Iris pigment epithelial cell (primary cell): ENCODE data around the gene RNPEPL1.

Source experiments
- DNase-seq: peaks from one replicate; pipeline ENCODE4 v3.0.0-alpha.2; 2011; ENCODE audit warnings: low read depth

Gene RNPEPL1

GRCh38 chr2:240626531-240627300 lies 58.4 kb downstream of the RNPEPL1 start:
- DNase-seq: no peak

- DNase-seq: no peak
Observed at GRCh38 chr2:240627736-240628506, 59.6 kb downstream of the RNPEPL1 start.

GRCh38 chr2:240628507-240628807 lies 60.2 kb downstream of the RNPEPL1 start:
- DNase-seq: no peak

- DNase-seq: no peak
Observed at GRCh38 chr2:240628808-240629618, 60.7 kb downstream of the RNPEPL1 start.

- DNase-seq: no peak
Observed at GRCh38 chr2:240629619-240629967, 61.3 kb downstream of the RNPEPL1 start.

GRCh38 chr2:240629968-240630770 lies 61.9 kb downstream of the RNPEPL1 start:
- DNase-seq: no peak
